Fibroblast of the conjunctiva (primary cell): ENCODE results near the gene PPP1R13B.
A peak's percentile ranks its signal among the peaks of the same experiment; 100 is the strongest.
"Not testable (repeated sequence)": the region's sequence is repeated elsewhere in the genome, so short reads cannot be mapped to it uniquely, and the experiment has no call there.

Source experiments
- DNase-seq: peaks from one replicate; pipeline ENCODE4 v3.0.0-alpha.2; 2010; ENCODE audit warnings: low read depth

Gene PPP1R13B, protein sequence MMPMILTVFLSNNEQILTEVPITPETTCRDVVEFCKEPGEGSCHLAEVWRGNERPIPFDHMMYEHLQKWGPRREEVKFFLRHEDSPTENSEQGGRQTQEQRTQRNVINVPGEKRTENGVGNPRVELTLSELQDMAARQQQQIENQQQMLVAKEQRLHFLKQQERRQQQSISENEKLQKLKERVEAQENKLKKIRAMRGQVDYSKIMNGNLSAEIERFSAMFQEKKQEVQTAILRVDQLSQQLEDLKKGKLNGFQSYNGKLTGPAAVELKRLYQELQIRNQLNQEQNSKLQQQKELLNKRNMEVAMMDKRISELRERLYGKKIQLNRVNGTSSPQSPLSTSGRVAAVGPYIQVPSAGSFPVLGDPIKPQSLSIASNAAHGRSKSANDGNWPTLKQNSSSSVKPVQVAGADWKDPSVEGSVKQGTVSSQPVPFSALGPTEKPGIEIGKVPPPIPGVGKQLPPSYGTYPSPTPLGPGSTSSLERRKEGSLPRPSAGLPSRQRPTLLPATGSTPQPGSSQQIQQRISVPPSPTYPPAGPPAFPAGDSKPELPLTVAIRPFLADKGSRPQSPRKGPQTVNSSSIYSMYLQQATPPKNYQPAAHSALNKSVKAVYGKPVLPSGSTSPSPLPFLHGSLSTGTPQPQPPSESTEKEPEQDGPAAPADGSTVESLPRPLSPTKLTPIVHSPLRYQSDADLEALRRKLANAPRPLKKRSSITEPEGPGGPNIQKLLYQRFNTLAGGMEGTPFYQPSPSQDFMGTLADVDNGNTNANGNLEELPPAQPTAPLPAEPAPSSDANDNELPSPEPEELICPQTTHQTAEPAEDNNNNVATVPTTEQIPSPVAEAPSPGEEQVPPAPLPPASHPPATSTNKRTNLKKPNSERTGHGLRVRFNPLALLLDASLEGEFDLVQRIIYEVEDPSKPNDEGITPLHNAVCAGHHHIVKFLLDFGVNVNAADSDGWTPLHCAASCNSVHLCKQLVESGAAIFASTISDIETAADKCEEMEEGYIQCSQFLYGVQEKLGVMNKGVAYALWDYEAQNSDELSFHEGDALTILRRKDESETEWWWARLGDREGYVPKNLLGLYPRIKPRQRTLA

DNA sequence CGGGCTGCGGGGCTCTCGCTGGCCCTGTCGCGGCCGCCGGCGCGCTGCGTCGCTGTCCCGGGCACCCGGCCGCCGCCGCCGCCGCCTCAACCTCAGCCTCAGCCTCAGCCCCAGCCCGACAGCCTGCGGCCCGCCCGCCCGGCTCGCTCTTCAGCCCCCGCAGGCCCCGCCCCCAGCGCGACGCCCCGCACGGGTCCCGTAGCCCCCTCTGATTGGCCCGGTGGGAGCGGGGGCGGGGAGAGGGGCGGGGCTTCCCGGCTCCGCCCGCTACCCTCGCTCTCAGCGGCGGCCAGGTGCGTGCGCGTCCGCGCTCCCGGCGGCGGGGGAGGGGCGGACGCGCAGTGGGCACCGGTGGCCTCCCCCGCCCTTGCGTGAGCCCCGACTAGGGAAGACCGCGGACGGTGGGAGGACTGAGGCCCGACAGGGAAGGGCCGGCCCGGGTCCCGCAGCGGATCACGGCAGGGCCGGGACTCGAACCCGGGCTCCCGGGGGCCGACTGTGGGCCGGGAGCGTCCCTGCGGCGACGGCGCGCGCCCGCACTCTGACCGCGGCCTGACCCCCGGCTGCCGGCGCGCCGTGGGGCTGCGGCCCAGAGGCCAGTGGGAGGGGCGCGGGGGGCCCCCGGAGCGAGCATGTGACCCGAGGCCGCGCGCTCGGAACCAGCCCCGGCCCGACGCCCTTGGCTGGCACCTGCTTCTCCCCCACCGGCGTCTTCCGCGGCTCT, at the start of gene PPP1R13B:
Gene PPP1R13B, minus strand, starts transcription at position 125 of the 724 bp plus-strand sequence. CDS start 268 bp downstream, outside the sequence.
- DNase-seq, result peak; percentile 59

DNA sequence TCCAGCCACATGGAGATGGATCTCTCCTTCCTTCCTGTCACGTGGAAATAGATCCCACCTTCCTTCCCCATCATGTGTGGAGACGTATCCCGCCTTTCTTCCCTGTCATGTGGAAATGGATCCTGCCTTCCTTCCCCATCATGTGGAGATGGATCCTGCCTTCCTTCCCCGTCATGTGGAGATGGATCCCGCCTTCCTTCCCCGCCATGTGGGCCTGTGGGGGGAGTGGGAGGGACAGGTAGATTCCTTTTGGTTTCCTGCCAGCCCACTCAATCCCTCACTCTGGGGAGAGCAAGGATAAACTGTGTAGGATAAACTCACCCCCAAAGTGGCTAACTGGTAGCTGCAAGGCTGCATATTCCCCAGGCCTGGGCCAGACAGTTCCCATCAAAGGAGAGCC, 49.2 kb upstream of the PPP1R13B start:
- no peak for DNase-seq

DNA sequence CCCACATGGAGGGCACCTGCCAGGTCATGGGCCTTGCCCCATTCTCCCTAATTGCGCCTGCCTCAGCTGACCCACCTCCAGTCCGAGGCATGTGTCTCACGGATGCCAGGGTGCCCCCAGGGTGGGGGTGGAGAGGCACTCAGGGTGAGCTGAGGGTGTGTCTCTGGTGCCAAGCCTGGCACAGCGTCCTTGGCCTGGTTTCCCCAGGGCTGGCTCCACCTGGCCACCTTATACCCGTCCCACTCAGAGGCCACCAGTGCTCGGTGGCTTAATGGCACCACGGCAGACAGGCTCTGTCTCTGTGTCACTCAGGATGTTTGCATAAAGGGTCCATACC, 47.3 kb upstream of the PPP1R13B start:
- no peak for DNase-seq

DNA sequence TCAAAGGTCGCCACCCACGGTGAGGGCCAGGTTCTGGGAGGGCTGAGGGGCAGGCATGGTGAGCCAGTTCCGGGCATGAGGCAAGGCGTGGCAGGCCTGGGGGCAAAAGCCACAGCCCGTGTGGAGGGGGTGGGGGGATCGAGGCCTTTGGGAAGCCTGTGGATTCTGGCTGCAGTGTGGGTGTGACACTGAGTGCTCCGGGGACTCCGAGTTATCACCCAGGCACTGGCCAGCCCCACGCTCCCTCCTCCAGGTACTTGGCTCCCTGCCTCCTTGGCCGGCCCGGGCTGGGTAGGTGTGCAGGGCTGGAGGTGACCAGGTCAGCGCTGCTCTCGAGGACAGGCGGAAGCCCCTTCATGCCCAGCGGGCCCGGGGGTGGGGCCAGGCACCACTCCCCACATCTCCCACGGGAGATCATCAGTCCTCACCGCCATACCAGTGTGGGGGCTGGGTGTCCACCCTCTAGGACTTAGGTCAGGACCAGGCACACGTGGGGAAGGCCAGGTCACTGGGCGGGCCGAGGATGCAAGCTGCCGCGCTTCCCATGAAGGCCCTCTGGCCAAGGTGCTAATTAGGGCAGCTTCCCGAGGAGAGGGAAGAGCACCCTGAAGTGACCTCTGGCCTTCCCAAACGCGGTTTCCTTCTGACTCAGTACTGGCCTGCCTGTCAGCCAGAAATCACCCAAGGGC, 46.8 kb upstream of the PPP1R13B start:
- no peak for DNase-seq

DNA sequence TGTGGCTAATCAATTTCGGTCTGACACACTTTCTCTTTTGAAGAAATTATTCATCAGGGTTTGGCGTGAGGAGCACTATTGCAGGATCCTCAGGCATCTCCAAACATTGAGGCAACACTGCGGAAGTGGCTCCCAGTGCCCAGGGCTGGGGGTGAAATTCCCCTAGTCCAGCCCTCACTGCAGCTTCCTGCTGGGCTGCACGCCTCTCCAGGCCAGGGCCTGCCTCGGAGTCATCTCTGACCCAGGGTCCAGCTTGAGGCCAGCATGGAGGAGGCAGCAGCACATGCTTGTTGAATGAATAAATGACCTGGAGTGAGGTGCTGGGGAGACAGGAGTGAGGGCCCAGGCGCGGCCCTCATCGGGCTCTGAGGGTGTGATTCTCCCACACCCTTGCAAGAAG, 44.9 kb upstream of the PPP1R13B start:
- DNase-seq, result no peak

DNA sequence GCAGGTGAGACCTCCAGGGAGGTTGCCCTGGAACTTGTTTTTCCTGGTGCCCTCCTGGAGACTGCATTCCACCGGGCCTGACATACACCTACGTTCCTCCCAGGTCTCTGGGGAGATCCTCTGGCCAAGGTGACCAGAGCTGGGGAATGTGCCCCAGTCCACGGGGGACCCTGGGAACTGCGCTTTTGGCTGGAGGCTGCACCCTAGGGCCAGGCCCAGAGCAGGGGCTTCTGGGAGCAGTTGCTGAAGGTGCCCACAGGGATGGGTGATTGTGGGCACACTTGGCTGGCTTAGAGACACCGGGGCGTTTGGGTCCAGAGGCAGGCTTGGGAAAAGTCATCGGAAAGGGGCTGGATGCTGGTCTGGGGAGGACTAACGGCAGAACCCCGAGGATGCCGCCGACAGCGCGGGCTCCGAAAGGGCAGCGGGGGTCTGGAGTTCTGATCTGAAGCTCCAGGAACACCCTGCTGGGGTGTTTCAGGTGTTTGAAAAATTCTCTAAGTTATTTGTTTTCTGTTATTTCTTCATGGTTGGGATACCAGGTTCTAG, 44.4 kb upstream of the PPP1R13B start:
- no peak for DNase-seq

DNA sequence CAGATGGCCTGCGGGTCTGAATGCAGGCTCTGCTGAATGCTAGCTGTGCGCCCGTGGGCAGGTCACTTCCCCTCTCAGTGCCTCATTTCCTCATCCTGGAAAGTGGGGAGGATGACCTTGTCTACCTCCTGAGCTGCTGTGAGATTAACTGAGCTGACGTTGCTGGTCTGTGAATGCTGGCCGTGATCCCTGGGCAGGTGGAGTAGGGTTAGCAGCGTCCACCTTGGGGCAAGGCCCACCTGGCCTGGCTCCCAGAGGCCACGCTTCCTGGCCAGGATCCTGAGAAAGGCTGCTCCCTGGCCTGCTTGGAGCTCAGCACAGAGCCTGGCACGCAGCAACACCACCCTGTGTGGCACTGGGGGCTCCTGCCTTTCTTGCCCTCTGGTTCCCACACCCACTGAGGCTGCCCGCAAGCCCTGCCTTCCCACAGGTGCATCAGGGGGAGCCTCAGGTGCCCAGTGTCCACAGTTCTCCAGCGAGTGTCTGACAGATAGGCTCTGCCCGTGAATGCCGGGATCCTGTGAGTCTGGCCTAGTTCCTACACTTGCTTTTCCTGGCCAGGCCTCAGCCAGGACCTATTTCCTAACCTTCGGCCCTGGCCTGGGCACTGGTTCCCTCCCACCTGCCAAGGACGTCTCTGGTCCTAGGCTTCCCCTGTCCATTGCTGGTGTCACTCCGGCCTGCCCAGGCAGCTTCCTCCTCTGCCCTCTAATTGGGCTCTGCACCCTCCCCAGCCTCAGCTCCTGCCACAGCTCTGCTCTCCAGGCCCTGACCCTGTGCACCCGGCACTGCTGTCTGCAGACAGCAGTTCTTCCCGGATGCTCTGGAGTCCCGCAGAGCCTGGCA, 43.7 kb upstream of the PPP1R13B start:
- no peak for DNase-seq

DNA sequence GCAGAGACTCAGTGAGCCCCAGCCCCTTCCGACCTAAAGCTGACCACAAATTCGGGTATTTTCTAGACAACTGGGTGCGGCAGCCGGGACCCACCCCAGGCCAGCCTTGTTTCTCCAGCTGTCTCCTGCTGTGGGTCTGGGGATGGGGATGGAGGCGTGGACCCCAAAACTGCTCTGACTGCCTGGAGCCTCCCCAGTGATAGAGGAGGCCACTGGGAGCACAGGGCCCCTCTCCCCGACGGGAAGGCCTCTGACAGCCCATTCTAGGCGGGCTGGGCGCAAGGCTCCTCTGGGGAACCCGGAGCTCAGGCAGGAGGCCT, 42.6 kb upstream of the PPP1R13B start:
- DNase-seq, result no peak

DNA sequence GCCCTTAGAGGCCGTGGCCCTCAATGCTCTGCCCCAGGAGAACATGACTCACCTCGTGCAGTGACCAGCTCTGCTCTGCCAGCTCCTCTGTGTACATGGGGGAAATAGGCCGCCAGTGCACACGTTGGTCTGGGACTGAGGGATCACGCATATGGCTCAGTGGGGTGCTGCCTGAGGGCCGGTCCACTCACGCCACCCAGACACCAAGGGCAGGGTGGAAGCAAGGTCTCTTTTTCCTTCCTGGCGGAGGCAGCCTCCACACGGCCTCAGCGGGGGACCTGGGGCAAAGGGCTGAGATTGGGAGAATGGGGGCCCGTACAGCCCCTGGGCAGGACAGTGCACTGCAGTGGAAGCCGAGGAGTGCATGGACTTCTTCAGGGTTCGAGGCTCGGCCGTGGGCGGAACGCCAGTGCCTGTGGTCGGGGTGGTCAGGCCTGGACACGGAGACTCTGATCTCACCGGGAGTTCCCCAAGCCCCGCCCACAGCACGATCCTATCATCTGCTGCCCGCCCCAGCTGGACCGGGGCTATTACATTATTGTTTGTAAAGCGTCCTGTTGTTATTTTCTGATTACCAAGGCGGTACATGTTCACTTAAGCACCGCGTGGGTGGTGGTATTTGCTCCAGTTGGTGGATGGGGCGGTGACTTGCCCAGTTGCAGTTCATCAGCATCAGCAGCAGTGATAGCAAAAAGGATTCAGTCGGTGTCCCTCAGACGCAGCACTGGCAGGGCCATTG, 42.1 kb upstream of the PPP1R13B start:
- DNase-seq, result no peak

DNA sequence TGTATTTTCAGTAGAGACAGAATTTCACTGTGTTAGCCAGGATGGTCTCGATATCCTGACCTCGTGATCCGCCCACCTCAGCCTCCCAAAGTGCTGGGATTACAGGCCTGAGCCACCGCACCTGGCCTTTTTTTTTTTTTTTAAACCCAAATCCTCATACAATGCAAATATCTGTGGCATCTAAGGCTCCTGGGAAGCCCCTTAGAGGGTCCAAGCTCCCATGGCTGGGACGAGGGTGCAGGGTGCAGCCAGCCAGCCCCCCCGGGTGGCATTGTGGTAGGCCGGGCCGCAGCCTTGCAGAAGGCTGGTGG, 41.6 kb upstream of the PPP1R13B start:
- not testable (repeated sequence) for DNase-seq

DNA sequence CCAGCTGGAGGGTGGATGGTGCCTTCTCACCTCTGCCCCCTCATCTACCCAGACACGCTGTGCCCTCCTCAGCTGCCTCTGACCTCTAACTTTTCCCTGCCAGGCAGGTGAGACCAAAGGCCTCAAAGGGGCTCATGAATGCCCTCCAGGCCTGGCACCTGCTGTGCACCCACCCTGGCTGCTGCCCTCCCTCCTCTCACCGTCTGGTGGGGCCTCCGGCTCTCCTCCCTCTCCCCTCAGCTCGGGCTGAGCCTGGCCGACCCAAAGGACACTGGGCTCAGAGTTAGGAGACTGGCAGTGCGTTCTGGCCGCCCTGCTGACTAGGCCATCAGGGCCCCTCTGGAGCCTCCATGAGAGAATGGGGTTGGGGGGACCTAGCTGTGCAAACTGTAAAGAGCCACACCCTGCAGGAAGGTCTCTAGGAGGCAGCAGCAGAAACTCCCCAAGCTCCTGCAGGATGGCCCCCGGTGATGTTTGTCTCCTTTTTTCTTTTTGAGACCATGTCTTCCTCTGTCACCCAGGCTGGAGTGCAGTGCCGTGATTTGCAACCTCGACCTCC, 40.3 kb upstream of the PPP1R13B start:
- no peak for DNase-seq

DNA sequence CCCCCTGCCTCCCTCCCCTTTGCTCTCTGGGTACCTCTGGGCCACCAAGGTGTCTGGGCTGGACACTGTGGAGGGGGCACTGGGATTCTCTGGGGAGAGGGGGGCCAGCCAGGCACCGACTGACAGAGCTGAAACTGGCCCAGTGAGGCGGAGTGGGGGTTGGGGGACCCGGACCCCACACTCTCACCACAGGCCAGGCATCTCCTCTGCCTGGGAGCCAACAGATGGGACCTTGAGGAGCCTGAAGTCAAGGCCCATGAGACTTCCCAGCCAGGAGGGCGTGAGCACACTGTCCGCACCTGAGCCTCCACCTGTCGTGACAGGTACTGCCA, 39.8 kb upstream of the PPP1R13B start:
- DNase-seq, result no peak

DNA sequence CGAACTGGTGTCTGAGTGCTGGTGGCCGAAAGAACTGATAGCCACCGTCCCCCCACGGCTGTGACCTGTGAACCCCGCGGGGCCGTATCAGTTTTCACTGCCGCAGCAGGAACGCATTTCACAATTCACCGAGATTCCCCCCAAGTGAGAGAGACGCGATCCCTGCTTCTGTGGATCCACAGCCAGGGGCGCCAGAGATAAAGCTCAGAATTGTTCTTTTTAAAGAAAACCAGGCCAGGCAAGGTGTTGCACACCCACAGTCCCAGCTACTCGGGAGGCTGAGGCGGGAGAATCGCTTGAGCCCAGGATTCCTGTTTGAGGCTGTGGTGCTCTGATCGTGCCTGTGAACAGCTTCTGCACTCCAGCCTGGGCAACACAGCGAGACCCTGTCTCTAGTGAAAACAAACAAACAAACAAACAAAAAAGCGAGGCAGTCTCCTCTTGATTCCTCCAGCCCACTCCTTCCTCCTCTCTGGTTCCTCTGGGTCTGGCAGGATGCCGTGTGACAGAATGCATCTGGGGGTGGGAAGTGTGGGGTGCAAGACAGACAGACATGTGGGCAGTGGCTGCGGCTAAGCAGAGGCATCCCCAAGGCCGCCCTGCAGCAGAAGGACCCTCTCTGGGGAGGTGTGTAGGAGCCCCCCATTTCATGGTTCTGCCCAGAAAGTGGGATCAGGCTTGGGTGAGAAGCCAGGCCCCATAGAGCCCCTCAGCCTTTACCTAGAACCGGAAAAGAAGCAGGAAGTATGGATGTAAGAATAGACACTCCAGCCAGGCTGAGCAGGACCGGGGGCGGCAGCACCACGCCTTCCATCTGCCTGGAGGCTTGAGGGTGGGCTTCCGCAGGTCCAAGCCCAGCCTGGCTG, 39.2 kb upstream of the PPP1R13B start:
- DNase-seq, result no peak

DNA sequence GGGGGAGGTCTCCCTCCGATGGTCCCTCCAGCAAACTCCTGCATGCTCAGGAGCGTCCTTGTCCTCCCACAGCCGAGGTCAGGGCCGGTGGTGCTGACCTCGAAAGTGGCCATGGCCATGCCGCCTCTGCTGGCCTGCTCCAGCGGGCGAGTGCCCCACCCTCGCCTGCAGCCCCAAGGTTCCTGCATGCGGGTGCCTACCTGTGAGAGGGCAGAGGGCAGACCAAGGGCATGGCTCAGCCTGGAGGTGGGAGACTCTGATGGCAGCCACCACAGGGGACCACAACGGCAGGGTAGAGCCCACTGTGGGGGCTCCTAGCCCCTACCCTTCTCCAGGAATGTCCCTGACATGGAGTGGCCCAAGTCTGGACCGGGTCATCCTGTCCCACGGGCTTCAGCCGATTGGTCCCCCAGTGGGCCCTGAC, 38.1 kb upstream of the PPP1R13B start:
- DNase-seq, result no peak

DNA sequence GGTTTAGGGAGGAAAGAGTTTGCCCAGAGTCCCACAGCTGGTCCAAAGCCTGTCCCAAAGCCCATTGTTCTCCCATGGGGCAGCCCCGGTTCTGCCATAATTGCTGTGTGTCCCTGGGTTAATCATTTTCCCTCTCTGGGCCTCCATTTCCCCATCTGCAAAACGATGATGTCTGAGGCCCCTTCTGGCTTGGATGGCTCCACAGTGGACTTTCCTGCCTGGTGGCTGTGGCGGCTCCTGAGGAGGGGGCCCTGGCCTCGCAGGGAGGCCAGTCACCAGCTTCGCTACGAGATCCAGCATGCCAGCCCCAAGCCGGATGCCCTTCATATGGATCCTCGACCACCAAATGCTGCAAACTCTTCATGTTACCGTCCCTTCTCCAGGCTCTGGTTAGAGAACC, 37.5 kb upstream of the PPP1R13B start:
- no peak for DNase-seq

DNA sequence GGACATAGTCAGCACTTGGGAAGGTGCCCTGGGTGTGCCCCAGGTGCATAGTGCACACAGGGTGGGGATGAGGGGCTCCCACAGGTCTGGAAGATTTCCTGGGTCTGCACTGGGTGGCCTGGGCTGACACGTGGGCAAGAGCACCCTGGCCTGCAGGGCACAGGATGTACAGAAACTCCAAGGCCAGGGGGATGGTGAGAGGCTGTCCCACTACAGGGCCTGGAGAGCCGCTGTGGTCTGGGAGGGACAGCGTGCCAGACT, 35.8 kb upstream of the PPP1R13B start:
- DNase-seq, result no peak

DNA sequence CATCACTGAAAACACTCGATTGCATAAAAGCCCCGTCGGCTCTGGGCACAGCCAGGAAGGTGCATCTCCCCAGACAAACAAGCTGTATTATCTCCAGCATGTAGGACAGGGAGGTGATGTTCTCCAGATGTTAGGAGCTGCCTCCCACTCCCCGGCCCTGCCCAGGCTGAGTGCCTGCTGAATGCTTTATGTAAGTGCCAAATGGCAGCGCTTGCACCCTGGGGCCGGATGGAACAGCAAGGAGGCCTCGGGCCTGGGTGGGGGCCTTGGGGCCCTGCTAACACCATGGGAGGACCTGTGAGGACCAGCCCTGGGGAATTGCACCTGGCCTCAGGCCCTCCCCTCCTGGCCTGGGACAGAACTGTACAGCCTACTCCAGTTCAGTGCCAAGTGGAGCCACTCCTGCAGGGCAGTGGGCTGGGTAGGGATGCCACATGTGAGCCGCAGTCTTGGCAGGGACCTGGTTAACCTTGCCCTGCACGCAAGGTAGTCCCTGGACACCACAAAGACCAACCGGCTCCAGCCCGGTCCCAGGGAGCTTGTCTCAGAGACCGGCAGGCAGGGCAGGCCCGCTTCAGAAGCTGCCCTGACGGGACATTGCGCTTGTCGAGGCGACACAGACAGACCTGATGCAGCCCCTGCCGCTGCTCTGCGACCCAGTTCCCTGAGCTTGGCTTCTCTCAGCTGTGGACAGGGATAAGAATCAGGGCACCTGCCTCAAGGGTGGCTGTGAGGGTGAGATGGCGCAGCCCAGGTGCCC, 35.3 kb upstream of the PPP1R13B start:
- DNase-seq, result no peak
